Measurements from ENCODE around the gene USP25. TPM values are rescaled to one million over a fixed set of nuclear protein-coding genes. Genes with fewer than 3 reads are reported as not detected.

USP25 gene
- total RNA-seq, 3 donors from 2014 or later = 52.8 to 78.4 (median 53.0) TPM

- H3K4me1 ChIP-seq = no peaks in the 10 kb centered on the region
- intact Hi-C loops (cut with DNase I; ENCODE audit: low total_unique reads) = no loop called here
- H3K27me3 ChIP-seq = no peaks in the 10 kb centered on the region
- no peaks in the 10 kb centered on the region for H3K9me3 ChIP-seq
- no peak for DNase-seq (ENCODE audit: low spot score in 2 of 2)
- H3K27ac ChIP-seq = no peak overlapping the region
- TF ChIP-seq POLR2A (IDR thresholded peaks at IDR 0.05) (no peak), POLR2AphosphoS5 (IDR thresholded peaks at IDR 0.05) (no peak), CTCF (IDR thresholded peaks at IDR 0.05) (no peak)
- no peak overlapping the region for H3K4me3 ChIP-seq
- H3K36me3 ChIP-seq = peaks cover 2% of the 10 kb centered on the region
Measured at GRCh38 chr21:15849927-15850326, 120.1 kb downstream of the USP25 start.

- no peak overlapping the region for H3K4me3 ChIP-seq
- H3K9me3 ChIP-seq = no peaks in the 10 kb centered on the region
- intact Hi-C loops (cut with DNase I; ENCODE audit: low total_unique reads) = no loop called here
- no peak for DNase-seq (ENCODE audit: low spot score in 2 of 2)
- H3K4me1 ChIP-seq = no peaks in the 10 kb centered on the region
- peaks cover 5% of the 10 kb centered on the region for H3K36me3 ChIP-seq
- H3K27ac ChIP-seq = no peak overlapping the region
- H3K27me3 ChIP-seq = no peaks in the 10 kb centered on the region
- TF ChIP-seq POLR2AphosphoS5 (IDR thresholded peaks at IDR 0.05) (no peak), POLR2A (IDR thresholded peaks at IDR 0.05) (no peak), CTCF (IDR thresholded peaks at IDR 0.05) (no peak)
Measured at GRCh38 chr21:15850645-15851044, 120.9 kb downstream of the USP25 start.

DNA sequence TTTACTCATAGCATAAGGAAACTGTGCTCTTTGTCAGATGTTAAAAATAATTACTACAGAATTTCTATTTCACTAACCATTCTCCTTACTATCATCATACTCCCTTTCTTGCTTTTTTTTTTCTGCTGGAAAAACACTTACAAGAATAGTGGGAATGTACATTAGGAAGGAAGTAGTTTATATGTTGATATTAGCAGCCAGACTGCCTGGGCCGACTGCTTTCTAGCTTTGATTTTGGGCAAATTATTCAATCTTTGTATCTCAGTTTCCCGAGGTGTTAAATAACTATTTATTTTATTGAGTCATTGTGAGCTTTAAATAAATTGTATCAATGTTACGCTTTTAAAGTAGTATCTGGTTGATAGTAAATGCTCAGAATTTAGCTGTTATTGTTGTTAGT, 122.4 kb downstream of the USP25 start:
- no peaks in the 10 kb centered on the region for H3K27me3 ChIP-seq
- no peak overlapping the region for H3K27ac ChIP-seq
- intact Hi-C loops (cut with DNase I; ENCODE audit: low total_unique reads) = no loop called here

GRCh38 chr21:15853126-15853525, 123.3 kb downstream of the USP25 start:
- Histone ChIP-seq H3K9me3 (no peaks in the 10 kb centered on the region), H3K27ac (no peak overlapping the region), H3K27me3 (no peaks in the 10 kb centered on the region), H3K36me3 (peaks cover 5% of the 10 kb centered on the region), H3K4me1 (no peaks in the 10 kb centered on the region), H3K4me3 (no peak overlapping the region)
- TF ChIP-seq POLR2AphosphoS5 (IDR thresholded peaks at IDR 0.05) = no peak
- TF ChIP-seq POLR2A (IDR thresholded peaks at IDR 0.05) = no peak
- no peak for TF ChIP-seq CTCF (IDR thresholded peaks at IDR 0.05)
- no peak for DNase-seq (ENCODE audit: low spot score in 2 of 2)
- intact Hi-C loops (cut with DNase I; ENCODE audit: low total_unique reads) = no loop called here

More for the DNA sequence above, 122.4 kb downstream of the USP25 start:
- H3K9me3 ChIP-seq = no peaks in the 10 kb centered on the region
- H3K4me3 ChIP-seq = no peak overlapping the region
- no peak for DNase-seq (ENCODE audit: low spot score in 2 of 2)
- no peak for TF ChIP-seq POLR2A (IDR thresholded peaks at IDR 0.05)
- no peak for TF ChIP-seq POLR2AphosphoS5 (IDR thresholded peaks at IDR 0.05)
- no peak for TF ChIP-seq CTCF (IDR thresholded peaks at IDR 0.05)
- peaks cover 5% of the 10 kb centered on the region for H3K36me3 ChIP-seq
- no peaks in the 10 kb centered on the region for H3K4me1 ChIP-seq

DNA sequence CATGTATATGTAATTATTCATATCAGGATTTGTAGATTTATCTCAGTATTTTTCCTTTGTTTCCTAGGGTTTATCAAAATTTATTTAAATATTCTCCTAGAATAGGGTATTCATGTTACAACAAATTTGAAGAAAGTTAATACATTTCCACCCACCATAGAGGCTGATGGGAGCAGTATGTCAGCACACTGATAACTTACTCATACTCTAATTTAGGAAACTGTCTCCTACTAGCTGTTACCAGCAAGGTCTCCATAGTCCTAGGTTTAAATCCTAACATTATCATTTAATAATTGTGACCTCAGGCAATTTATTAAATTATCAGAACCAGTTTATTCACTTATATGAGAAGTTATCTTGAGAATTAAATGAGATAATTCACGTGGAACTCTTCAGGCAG, 127.0 kb downstream of the USP25 start:
- no peak overlapping the region for H3K27ac ChIP-seq
- H3K27me3 ChIP-seq = no peaks in the 10 kb centered on the region
- TF ChIP-seq POLR2A (IDR thresholded peaks at IDR 0.05) (no peak), POLR2AphosphoS5 (IDR thresholded peaks at IDR 0.05) (no peak), CTCF (IDR thresholded peaks at IDR 0.05) (no peak)
- peaks cover 5% of the 10 kb centered on the region for H3K36me3 ChIP-seq
- intact Hi-C loops (cut with DNase I; ENCODE audit: low total_unique reads) = no loop called here
- no peaks in the 10 kb centered on the region for H3K4me1 ChIP-seq
- no peak for DNase-seq (ENCODE audit: low spot score in 2 of 2)
- H3K4me3 ChIP-seq = no peak overlapping the region
- no peaks in the 10 kb centered on the region for H3K9me3 ChIP-seq

Measured in breast epithelium (tissue), 4 donors.